Prostate gland (tissue), 2 donors: ENCODE measurements around the gene IL19. TPM values are rescaled to one million over a fixed set of nuclear protein-coding genes. Genes with fewer than 3 reads are reported as not detected.

Source experiments
- DNase-seq: peaks from one replicate; pipeline ENCODE4 v3.0.0-alpha.2; 2019; ENCODE audit warnings: low spot score
- H3K27ac ChIP-seq, 2 donors: fragments of 200-600 bp; sonication (generic); 2 replicates each; pipeline ENCODE4 v1.5.1; 2017 to 2019
- H3K27me3 ChIP-seq: fragments of 200-600 bp; sonication (generic); replicated peaks from 2 replicates; pipeline ENCODE4 v1.5.1; 2019; ENCODE audit not compliant: insufficient read depth
- H3K36me3 ChIP-seq, 2 donors: fragments of 200-600 bp; sonication (generic); 1 replicate in 1 of 2; 2 replicates in 1 of 2; pipeline versions ENCODE4 v1.5.1 to v1.8.1; 2017 to 2019
- H3K4me1 ChIP-seq: fragments of 200-600 bp; sonication (generic); replicated peaks from 2 replicates; pipeline ENCODE4 v1.5.1; 2019
- H3K4me3 ChIP-seq, 2 donors: fragments of 200-600 bp; sonication (generic); 2 replicates each; pipeline ENCODE4 v1.5.1; 2017 to 2019
- H3K9me3 ChIP-seq: fragments of 200-600 bp; sonication (generic); 2 replicates; pipeline ENCODE4 v1.5.1; 2017
- POLR2A ChIP-seq: fragments of 450-650 bp; IDR thresholded peaks from one replicate; pipeline ENCODE4 v1.6.1; 2016; ENCODE audit warnings: antibody characterized with exemption, mild to moderate bottlenecking
- POLR2AphosphoS5 ChIP-seq: sonication (generic); formaldehyde crosslinking; IDR thresholded peaks from one replicate; pipeline ENCODE4 v1.6.1; 2017; ENCODE audit warnings: antibody characterized with exemption
- WGBS: methylation state at CpG from one replicate; pipeline ENCODE4 v1.1.5; 2018; 5-methylcytosine and 5-hydroxymethylcytosine counted together
- intact Hi-C: fragments of 100-400 bp; cut with DNase I; formaldehyde crosslinking; loops from one replicate; pipeline ENCODE4 v1.14.2; 2022
- total RNA-seq, 2 donors: library from RNA; depleted of rRNA; stranded (reverse); fragments of >200 nt; gene quantifications; one replicate each; pipeline ENCODE4 v1.1.0, GENCODE V29; 2016
- TF ChIP-seq, protein P1 (sequence below), 4 experiments: fragments of 200-600 bp in 2 of 4; fragments of 450-650 bp in 2 of 4; sonication (generic) in 2 of 4; IDR thresholded peaks; 1 replicate in 3 of 4; 2 replicates in 1 of 4; pipeline ENCODE4 v1.5.1; 2016 to 2019; ENCODE audit warnings: antibody characterized with exemption in 4 of 4, mild to moderate bottlenecking in 2 of 4, moderate library complexity in 2 of 4

The IL19 gene
- total RNA-seq, 2 donors from 2014 or later = not detected

DNA sequence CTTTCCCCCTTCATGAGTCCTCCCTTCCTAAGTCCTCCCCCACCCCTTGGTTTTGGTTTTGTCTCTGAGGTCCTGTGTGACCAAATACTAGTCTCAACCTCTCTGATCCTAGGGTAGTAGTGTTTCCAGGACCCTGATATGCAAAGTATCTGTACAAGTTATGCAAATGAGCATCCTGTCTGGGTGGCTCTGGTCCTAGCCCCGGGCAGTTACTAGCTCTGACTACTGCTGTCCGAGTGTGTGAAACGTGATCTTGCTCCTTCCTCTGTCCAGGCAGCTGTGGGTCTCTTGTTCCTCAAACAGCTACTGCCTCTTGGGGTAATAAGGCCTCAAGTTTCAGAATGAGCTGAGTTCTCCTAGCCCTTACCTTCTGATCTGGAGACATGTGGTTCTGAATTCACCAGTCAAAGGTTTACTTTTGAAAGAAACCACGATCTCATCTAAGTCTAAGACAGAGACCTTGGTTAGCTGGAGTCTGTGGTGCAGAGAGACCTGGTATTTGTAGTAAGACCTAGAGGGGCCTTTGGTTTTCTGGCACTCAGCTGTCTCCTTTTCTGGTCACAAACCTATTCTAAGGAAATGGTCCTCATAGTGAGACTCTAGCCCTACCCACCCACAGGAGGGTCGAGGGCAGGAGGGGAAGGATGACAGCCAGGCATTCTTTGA, 31.0 kb upstream of the IL19 start:
- no peak overlapping the region for H3K4me3 ChIP-seq
- no peak overlapping the region for H3K27ac ChIP-seq
- intact Hi-C loops = no loop called here
- DNase-seq = no peak
- H3K27me3 ChIP-seq = no peaks in the 10 kb centered on the region
- no peaks in the 10 kb centered on the region for H3K4me1 ChIP-seq
- H3K9me3 ChIP-seq = no peaks in the 10 kb centered on the region
- WGBS = 26% methylated on average over 5 of the region's 5 CpGs
- TF ChIP-seq POLR2AphosphoS5 = no peak
- TF ChIP-seq, protein P1, sequence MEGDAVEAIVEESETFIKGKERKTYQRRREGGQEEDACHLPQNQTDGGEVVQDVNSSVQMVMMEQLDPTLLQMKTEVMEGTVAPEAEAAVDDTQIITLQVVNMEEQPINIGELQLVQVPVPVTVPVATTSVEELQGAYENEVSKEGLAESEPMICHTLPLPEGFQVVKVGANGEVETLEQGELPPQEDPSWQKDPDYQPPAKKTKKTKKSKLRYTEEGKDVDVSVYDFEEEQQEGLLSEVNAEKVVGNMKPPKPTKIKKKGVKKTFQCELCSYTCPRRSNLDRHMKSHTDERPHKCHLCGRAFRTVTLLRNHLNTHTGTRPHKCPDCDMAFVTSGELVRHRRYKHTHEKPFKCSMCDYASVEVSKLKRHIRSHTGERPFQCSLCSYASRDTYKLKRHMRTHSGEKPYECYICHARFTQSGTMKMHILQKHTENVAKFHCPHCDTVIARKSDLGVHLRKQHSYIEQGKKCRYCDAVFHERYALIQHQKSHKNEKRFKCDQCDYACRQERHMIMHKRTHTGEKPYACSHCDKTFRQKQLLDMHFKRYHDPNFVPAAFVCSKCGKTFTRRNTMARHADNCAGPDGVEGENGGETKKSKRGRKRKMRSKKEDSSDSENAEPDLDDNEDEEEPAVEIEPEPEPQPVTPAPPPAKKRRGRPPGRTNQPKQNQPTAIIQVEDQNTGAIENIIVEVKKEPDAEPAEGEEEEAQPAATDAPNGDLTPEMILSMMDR (IDR thresholded peaks at IDR 0.05) = no peak
- TF ChIP-seq POLR2A = no peak
- H3K36me3 ChIP-seq = no peaks in the 10 kb centered on the region

DNA sequence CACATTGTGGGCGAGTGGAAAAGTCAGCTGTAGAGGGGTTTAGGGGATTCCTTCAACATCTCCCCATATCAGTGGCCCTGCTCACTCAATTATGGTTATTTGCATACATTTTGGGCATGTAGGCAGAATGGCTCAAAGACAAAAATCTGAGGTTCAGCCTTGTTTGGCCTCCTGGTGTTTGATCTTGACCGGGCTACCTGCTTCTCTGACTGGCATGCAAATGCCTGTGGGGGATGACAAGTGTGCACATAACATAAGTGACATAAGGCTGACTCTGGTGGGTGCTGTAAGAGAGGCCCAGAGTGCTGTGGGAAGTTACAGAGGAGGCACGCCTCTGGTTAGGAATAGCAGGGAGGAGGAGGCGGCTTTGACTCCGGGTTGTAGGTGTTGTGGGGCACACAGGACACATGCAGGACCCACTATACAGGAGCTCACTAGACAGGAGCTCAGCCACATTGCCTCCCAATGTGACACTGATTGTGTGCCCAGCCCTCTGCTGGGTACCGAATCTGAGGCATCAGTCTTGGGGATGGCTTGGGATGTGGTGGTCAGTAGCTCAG, 29.4 kb upstream of the IL19 start:
- intact Hi-C loops = no loop called here
- no peak for TF ChIP-seq POLR2AphosphoS5
- no peak for TF ChIP-seq POLR2A
- TF ChIP-seq, protein P1 (IDR thresholded peaks at IDR 0.05) = no peak
- H3K9me3 ChIP-seq = no peaks in the 10 kb centered on the region
- DNase-seq = no peak
- no peaks in the 10 kb centered on the region for H3K36me3 ChIP-seq
- H3K27me3 ChIP-seq = no peaks in the 10 kb centered on the region
- H3K4me1 ChIP-seq = no peaks in the 10 kb centered on the region
- H3K4me3 ChIP-seq = no peak overlapping the region
- no peak overlapping the region for H3K27ac ChIP-seq
- WGBS = 85% methylated on average over 6 of the region's 6 CpGs

DNA sequence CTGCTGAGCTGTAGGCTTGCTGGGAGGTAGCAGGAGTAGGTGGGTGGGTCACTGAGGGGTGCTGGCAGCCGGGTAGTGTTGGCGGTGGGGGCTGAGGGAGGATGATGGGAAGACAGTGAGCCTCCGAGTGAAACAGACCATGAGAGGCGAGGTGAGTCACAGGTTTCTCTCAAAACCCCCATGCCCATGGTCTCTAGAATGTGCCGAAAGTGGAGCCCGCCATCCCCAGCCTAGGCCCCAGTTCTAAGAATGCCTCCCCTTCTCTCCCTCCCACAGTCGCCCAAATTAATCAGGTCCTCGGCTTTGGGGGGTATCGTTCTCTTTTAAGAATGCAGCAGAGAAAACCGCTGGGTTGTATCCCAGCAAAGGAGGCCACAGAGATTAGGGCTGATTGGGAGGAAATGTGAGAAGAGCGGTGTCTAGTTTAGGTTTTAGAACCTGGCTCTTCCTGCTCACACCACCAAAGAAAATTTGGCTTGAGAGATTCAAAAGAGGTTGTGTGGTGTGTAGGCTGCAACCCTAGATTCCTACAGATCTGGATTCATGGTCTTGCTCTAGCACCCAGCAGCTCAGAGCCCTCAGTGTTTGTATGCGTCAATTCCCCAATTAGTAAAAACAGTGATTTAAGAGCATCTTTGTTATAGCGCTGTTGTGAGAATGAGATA, 27.7 kb upstream of the IL19 start:
- WGBS = 63% methylated on average over 13 of the region's 13 CpGs
- Histone ChIP-seq H3K27ac (no peak overlapping the region), H3K4me1 (no peaks in the 10 kb centered on the region), H3K27me3 (no peaks in the 10 kb centered on the region), H3K9me3 (no peaks in the 10 kb centered on the region), H3K4me3 (no peak overlapping the region), H3K36me3 (no peaks in the 10 kb centered on the region)
- TF ChIP-seq POLR2AphosphoS5 = no peak
- no peak for TF ChIP-seq POLR2A
- TF ChIP-seq, protein P1 (IDR thresholded peaks at IDR 0.05) = no peak
- DNase-seq = no peak
- intact Hi-C loops = no loop called here

DNA sequence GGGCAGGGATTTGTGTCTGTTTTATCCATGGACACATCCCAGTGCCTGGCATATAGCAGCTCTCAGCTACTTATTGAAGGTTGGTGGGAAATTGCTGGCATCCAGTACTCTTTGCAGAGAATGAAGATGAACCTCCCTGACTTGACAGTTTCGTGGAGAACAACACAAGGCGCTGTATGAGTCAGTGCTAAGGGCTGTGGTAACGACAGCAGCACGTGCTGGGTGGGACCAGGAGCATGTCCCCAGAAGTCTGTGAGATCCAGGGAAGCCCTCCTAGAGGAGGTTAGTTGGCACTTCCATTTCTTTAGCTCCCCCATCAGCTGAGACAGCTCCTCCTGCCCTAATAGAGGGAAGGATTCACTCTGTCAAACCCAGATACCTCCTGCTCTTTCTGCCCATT, 25.9 kb upstream of the IL19 start:
- WGBS = 57% methylated on average over 4 of the region's 4 CpGs
- Histone ChIP-seq H3K9me3 (no peaks in the 10 kb centered on the region), H3K4me1 (no peaks in the 10 kb centered on the region), H3K27me3 (no peaks in the 10 kb centered on the region), H3K4me3 (no peak overlapping the region), H3K36me3 (no peaks in the 10 kb centered on the region), H3K27ac (no peak overlapping the region)
- TF ChIP-seq, protein P1 (IDR thresholded peaks at IDR 0.05) = no peak
- intact Hi-C loops = no loop called here
- no peak for DNase-seq

DNA sequence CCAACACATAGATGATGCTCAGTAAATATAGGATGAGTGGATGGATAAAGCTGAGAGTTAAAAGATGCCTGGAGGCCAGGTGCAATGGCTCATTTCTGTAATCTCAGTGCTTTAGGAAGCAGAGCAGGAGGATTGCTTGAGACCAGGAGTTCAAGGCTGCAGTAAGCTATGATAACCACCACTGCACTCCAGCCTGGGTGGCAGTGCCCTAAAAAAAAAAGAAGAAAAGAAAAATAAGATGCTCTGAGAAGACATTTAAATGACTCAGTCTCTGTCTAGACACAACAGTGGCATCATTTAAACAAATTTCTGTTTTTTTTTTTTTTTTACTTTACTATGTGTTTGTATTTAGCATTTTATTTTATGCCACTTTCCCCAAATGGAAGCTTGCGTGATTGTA, 25.3 kb upstream of the IL19 start:
- Histone ChIP-seq H3K4me1 (no peaks in the 10 kb centered on the region), H3K27me3 (no peaks in the 10 kb centered on the region), H3K9me3 (no peaks in the 10 kb centered on the region), H3K27ac (no peak overlapping the region), H3K4me3 (no peak overlapping the region), H3K36me3 (no peaks in the 10 kb centered on the region)
- DNase-seq = no peak
- 86% methylated on average over 1 of the region's 1 CpG for WGBS
- TF ChIP-seq POLR2A (no peak), POLR2AphosphoS5 (no peak)
- TF ChIP-seq, protein P1 (IDR thresholded peaks at IDR 0.05) = no peak
- intact Hi-C loops = no loop called here
